Measurements from ENCODE around the gene TRAF3IP1. TPM values are rescaled to one million over a fixed set of nuclear protein-coding genes. Genes with fewer than 3 reads are reported as not detected.
"Not testable (repeated sequence)": the region's sequence is repeated elsewhere in the genome, so short reads cannot be mapped to it uniquely, and the experiment has no call there.

TRAF3IP1 gene
- total and polyA plus RNA-seq, 2 donors (not counting 1 experiment from before 2014, with no cell fraction given): 1.4 to 15.5 TPM

- Histone ChIP-seq H3K9me3 (ENCODE audit: control extremely low read depth in 1 of 3, control insufficient read depth in 2 of 3, insufficient read depth in 1 of 3, low read length in 2 of 3) (no peaks in the 10 kb centered on the region), H3K4me2 (replicated peaks; ENCODE audit: low read depth, low read length, poor library complexity, severe bottlenecking) (no peak overlapping the region), H3K4me1 (ENCODE audit: control insufficient read depth in 2 of 2, insufficient read depth in 2 of 2, low read length in 2 of 2) (no peaks in the 10 kb centered on the region), H3K27me3 (replicated peaks in 1 of 4; ENCODE audit: control extremely low read depth in 1 of 4, control insufficient read depth in 3 of 4, insufficient read depth in 4 of 4, low read length in 3 of 4) (no peaks in the 10 kb centered on the region), H3K27ac (ENCODE audit: low read length in 2 of 2) (no peak overlapping the region), H3K4me3 (ENCODE audit: control extremely low read depth in 1 of 5, extremely low read depth in 1 of 5, insufficient read depth in 1 of 5, low read depth in 2 of 5, low read length in 4 of 5) (no peak overlapping the region), H3K36me3 (replicated peaks in 1 of 2; ENCODE audit: control extremely low read depth in 1 of 2, control insufficient read depth in 1 of 2, extremely low read depth in 1 of 2, insufficient read depth in 2 of 2, low read length in 1 of 2) (peaks cover 0 to 64% of the 10 kb centered on the region in 2 experiments), H2AFZ (ENCODE audit: insufficient read depth, low read depth, low read length, poor library complexity, severe bottlenecking) (no peak overlapping the region), H4K20me1 (ENCODE audit: control insufficient read depth, insufficient read depth, low read length, poor library complexity, severe bottlenecking) (no peaks in the 10 kb centered on the region), H3K79me2 (ENCODE audit: control insufficient read depth, insufficient read depth, low read length) (no peaks in the 10 kb centered on the region), H3K9ac (ENCODE audit: low read length) (no peak overlapping the region)
- whole genome bisulfite sequencing (ENCODE audit: insufficient coverage): 93% methylated on average over 11 of the region's 13 CpGs
- ATAC-seq (ENCODE audit: low read depth) (no peak), DNase-seq (no peak)
- H3K9me3 Mint-ChIP-seq (ENCODE audit: insufficient read depth): no peaks in the 10 kb centered on the region
- H3K4me1 Mint-ChIP-seq: no peaks in the 10 kb centered on the region
- TF ChIP-seq, protein P1, sequence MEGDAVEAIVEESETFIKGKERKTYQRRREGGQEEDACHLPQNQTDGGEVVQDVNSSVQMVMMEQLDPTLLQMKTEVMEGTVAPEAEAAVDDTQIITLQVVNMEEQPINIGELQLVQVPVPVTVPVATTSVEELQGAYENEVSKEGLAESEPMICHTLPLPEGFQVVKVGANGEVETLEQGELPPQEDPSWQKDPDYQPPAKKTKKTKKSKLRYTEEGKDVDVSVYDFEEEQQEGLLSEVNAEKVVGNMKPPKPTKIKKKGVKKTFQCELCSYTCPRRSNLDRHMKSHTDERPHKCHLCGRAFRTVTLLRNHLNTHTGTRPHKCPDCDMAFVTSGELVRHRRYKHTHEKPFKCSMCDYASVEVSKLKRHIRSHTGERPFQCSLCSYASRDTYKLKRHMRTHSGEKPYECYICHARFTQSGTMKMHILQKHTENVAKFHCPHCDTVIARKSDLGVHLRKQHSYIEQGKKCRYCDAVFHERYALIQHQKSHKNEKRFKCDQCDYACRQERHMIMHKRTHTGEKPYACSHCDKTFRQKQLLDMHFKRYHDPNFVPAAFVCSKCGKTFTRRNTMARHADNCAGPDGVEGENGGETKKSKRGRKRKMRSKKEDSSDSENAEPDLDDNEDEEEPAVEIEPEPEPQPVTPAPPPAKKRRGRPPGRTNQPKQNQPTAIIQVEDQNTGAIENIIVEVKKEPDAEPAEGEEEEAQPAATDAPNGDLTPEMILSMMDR (IDR thresholded peaks at IDR 0.05): no peak
- TF ChIP-seq EZH2 (IDR thresholded peaks at IDR 0.05; ENCODE audit: borderline replicate concordance, insufficient read depth, low read depth, low read length, poor library complexity, severe bottlenecking): no peak
- H3K4me3 Mint-ChIP-seq: no peak overlapping the region
- POLR2A ChIA-PET: no interaction called here
- no peak overlapping the region for H3K27ac Mint-ChIP-seq
- no peaks in the 10 kb centered on the region for H3K27me3 Mint-ChIP-seq
- intact Hi-C loops (cut with micrococcal nuclease): no loop called here
- CTCF ChIA-PET: no interaction called here
These were observed 49.2 kb upstream of the TRAF3IP1 start for GRCh38 chr2:238271061-238271554.

DNA sequence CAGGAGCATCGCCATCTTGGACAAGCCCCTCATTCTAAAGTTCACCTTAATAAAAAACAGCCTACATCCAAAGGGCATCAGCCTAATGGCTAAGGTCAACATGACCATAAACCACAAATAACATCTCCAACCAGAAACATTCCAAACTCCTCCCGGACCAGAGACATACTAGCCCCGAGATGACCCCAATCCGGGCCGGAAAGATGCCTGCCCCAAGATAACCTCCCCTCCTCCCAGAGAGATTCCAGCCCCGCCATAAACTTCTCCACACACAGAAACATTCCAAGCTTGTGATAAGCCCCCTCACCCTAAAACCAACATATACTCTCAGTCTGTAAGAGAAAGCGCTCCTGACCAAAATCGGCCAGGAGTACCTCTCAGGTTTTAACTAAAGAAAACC is 48.6 kb upstream of the TRAF3IP1 start:
- peaks cover 0 to 70% of the 10 kb centered on the region in 2 experiments for H3K36me3 ChIP-seq (replicated peaks in 1 of 2; ENCODE audit: control extremely low read depth in 1 of 2, control insufficient read depth in 1 of 2, extremely low read depth in 1 of 2, insufficient read depth in 2 of 2, low read length in 1 of 2)

More for the DNA sequence above, 48.6 kb upstream of the TRAF3IP1 start:
- H3K4me3 ChIP-seq (ENCODE audit: control extremely low read depth in 1 of 5, extremely low read depth in 1 of 5, insufficient read depth in 1 of 5, low read depth in 2 of 5, low read length in 4 of 5); H3K27ac Mint-ChIP-seq; H3K9me3 Mint-ChIP-seq (ENCODE audit: insufficient read depth); H2AFZ ChIP-seq (ENCODE audit: insufficient read depth, low read depth, low read length, poor library complexity, severe bottlenecking); H3K9me3 ChIP-seq (ENCODE audit: control extremely low read depth in 1 of 3, control insufficient read depth in 2 of 3, insufficient read depth in 1 of 3, low read length in 2 of 3); H3K79me2 ChIP-seq (ENCODE audit: control insufficient read depth, insufficient read depth, low read length); H3K4me1 Mint-ChIP-seq; intact Hi-C loops (cut with micrococcal nuclease); DNase-seq; CTCF ChIA-PET; H3K27ac ChIP-seq (ENCODE audit: low read length in 2 of 2); H3K4me1 ChIP-seq (ENCODE audit: control insufficient read depth in 2 of 2, insufficient read depth in 2 of 2, low read length in 2 of 2); H3K9ac ChIP-seq (ENCODE audit: low read length); ATAC-seq (ENCODE audit: low read depth); H3K27me3 ChIP-seq (replicated peaks in 1 of 4; ENCODE audit: control extremely low read depth in 1 of 4, control insufficient read depth in 3 of 4, insufficient read depth in 4 of 4, low read length in 3 of 4); H3K27me3 Mint-ChIP-seq; H4K20me1 ChIP-seq (ENCODE audit: control insufficient read depth, insufficient read depth, low read length, poor library complexity, severe bottlenecking); H3K4me2 ChIP-seq (replicated peaks; ENCODE audit: low read depth, low read length, poor library complexity, severe bottlenecking); POLR2A ChIA-PET; H3K4me3 Mint-ChIP-seq: not testable (repeated sequence)
- WGBS (ENCODE audit: insufficient coverage): 100% methylated on average over 8 of the region's 8 CpGs

Data from B cell (primary cell).